GM12878 (cell line): Measurements from ENCODE around the gene UCHL5. TPM values are rescaled to one million over a fixed set of nuclear protein-coding genes. Genes with fewer than 3 reads are reported as not detected.

Experiments used
- ATAC-seq: fragments of 200-7000 bp; cut with Tn5 transposase; 3 replicates; pipeline ENCODE4 v1.9.1; 2020; ENCODE audit warnings: mild to moderate bottlenecking, moderate library complexity
- BruUV-seq: library from RNA; stranded (reverse); fragments of 400-500 nt; replicated peaks from 2 replicates; lab custom pipeline; 2021; lab: Mats Ljungman, UMichigan
- CTCF ChIA-PET: fragments of 300-600 bp; sonication (Branson Sonifier 250); formaldehyde crosslinking; extraction: SDS; loops from one replicate; lab custom pipeline; 2021; ENCODE audit warnings: inconsistent platforms; lab: Yijun Ruan, JAX
- POLR2A ChIA-PET: fragments of 350-600 bp; formaldehyde crosslinking; extraction: SDS; loops from one replicate; lab custom pipeline; 2021; ENCODE audit warnings: inconsistent platforms; lab: Charles Lee
- RAD21 ChIA-PET: fragments of 300-600 bp; sonication (Branson Sonifier 250); formaldehyde crosslinking; loops from one replicate; lab custom pipeline; 2023; ENCODE audit warnings: antibody characterized with exemption; ENCODE audit not compliant: unreplicated experiment; lab: Charles Lee
- SMC1A ChIA-PET: fragments of 300-600 bp; sonication (Branson Sonifier 250); formaldehyde crosslinking; loops from one replicate; lab custom pipeline; 2023; ENCODE audit not compliant: unreplicated experiment, uncharacterized antibody; lab: Charles Lee
- DNase-seq: peaks from one replicate; pipeline ENCODE4 v3.0.0-alpha.2; 2011; ENCODE audit warnings: low read depth, low spot score
- FAIRE-seq: peaks from 3 replicates; lab custom pipeline; 2011; peaks lifted over from hg19 to GRCh38; lab: Jason Lieb, UNC
- H2AFZ ChIP-seq: 2 replicates; pipeline ENCODE4 v1.6.0; 2011; ENCODE audit warnings: low read depth, low read length, control low read depth; ENCODE audit not compliant: control insufficient read depth
- H3K27ac ChIP-seq: 2 replicates; pipeline ENCODE4 v1.5.1; 2011; ENCODE audit warnings: control low read depth; ENCODE audit not compliant: control insufficient read depth, insufficient read depth
- H3K27me3 ChIP-seq, 2 experiments: replicated peaks in 1 of 2; 2 replicates each; pipeline versions ENCODE4 v1.6.0 to v1.6.1; 2011; ENCODE audit warnings: low read length in 1 of 2; ENCODE audit not compliant: control insufficient read depth in 2 of 2, insufficient read depth in 2 of 2
- H3K36me3 ChIP-seq, 2 experiments: 2 replicates each; pipeline ENCODE4 v1.5.1; 2011; ENCODE audit warnings: low read length in 1 of 2; ENCODE audit not compliant: control insufficient read depth in 2 of 2, insufficient read depth in 2 of 2
- H3K4me1 ChIP-seq: 2 replicates; pipeline ENCODE4 v1.6.1; 2011; ENCODE audit warnings: mild to moderate bottlenecking, low read length, moderate library complexity, mixed read lengths; ENCODE audit not compliant: control insufficient read depth, insufficient read depth
- H3K4me2 ChIP-seq: 2 replicates; pipeline ENCODE4 v1.6.0; 2011; ENCODE audit warnings: control low read depth; ENCODE audit not compliant: control insufficient read depth, insufficient read depth
- H3K4me3 ChIP-seq: fragments of 200-600 bp; sonication (generic); 2 replicates; pipeline ENCODE4 v1.5.1; 2016
- H3K79me2 ChIP-seq: 2 replicates; pipeline ENCODE4 v1.6.0; 2011; ENCODE audit warnings: low read length; ENCODE audit not compliant: control insufficient read depth, insufficient read depth
- H3K9ac ChIP-seq: 2 replicates; pipeline ENCODE4 v1.8.0; 2011; ENCODE audit warnings: low read length, control low read depth, mixed read lengths; ENCODE audit not compliant: control insufficient read depth, insufficient read depth
- H3K9me3 ChIP-seq: replicated peaks from 3 replicates; pipeline ENCODE4 v1.5.1; 2011; ENCODE audit warnings: mild to moderate bottlenecking, low read length; ENCODE audit not compliant: control insufficient read depth, insufficient read depth
- H4K20me1 ChIP-seq: 2 replicates; pipeline ENCODE4 v1.6.0; 2011; ENCODE audit not compliant: control insufficient read depth, insufficient read depth
- BCL3 ChIP-seq: IDR thresholded peaks from 2 replicates; pipeline ENCODE4 v1.6.1; 2011; ENCODE audit warnings: borderline replicate concordance, low read depth, mild to moderate bottlenecking, moderate library complexity, low read length; ENCODE audit not compliant: insufficient read depth, poor library complexity, severe bottlenecking
- CBX3 ChIP-seq: fragments of 200-600 bp; sonication (generic); IDR thresholded peaks from 2 replicates; pipeline ENCODE4 v1.6.1; 2016; ENCODE audit warnings: low read depth, borderline replicate concordance
- EGR1 ChIP-seq, 2 experiments: IDR thresholded peaks; 1 replicate in 1 of 2; 2 replicates in 1 of 2; pipeline ENCODE4 v1.6.1; 2011 to 2012; ENCODE audit warnings: low read depth in 2 of 2, low read length in 2 of 2, borderline replicate concordance in 1 of 2, mild to moderate bottlenecking in 1 of 2, moderate library complexity in 1 of 2
- ESRRA ChIP-seq: IDR thresholded peaks from 2 replicates; pipeline ENCODE4 v1.6.1; 2012; ENCODE audit warnings: mild to moderate bottlenecking, low read length, improper control_type of control experiment
- JUNB ChIP-seq: IDR thresholded peaks from 2 replicates; pipeline ENCODE4 v1.6.1; 2016; ENCODE audit warnings: antibody characterized with exemption, mild to moderate bottlenecking
- MAX ChIP-seq: IDR thresholded peaks from 2 replicates; pipeline ENCODE4 v1.6.1; 2012; ENCODE audit warnings: low read depth, low read length, improper control_type of control experiment
- MEF2A ChIP-seq: IDR thresholded peaks from 2 replicates; pipeline ENCODE4 v1.6.1; 2011; ENCODE audit warnings: low read depth, mild to moderate bottlenecking, low read length, moderate library complexity; ENCODE audit not compliant: insufficient read depth
- MLLT1 ChIP-seq: fragments of 450-650 bp; IDR thresholded peaks from 2 replicates; pipeline ENCODE4 v1.6.1; 2016; ENCODE audit warnings: mild to moderate bottlenecking
- MXI1 ChIP-seq: fragments of 150-350 bp; IDR thresholded peaks from 2 replicates; pipeline ENCODE4 v1.6.1; 2011; ENCODE audit warnings: low read depth, mild to moderate bottlenecking, inconsistent platforms, low read length, improper control_type of control experiment
- NFXL1 ChIP-seq: fragments of 450-650 bp; IDR thresholded peaks from 2 replicates; pipeline ENCODE4 v1.6.1; 2017; ENCODE audit warnings: antibody characterized with exemption, mild to moderate bottlenecking, borderline replicate concordance
- NR2C1 ChIP-seq: fragments of 450-650 bp; IDR thresholded peaks from 2 replicates; pipeline ENCODE4 v1.6.1; 2017; ENCODE audit warnings: antibody characterized with exemption, mild to moderate bottlenecking, moderate library complexity
- NRF1 ChIP-seq: conservative IDR thresholded peaks from 2 replicates; pipeline ENCODE4 v1.6.1; 2011; ENCODE audit warnings: mild to moderate bottlenecking, low read depth, low read length, improper control_type of control experiment
- PAX8 ChIP-seq: fragments of 450-650 bp; IDR thresholded peaks from 2 replicates; pipeline ENCODE4 v1.6.1; 2017; ENCODE audit warnings: mild to moderate bottlenecking, moderate library complexity
- POLR2A ChIP-seq: IDR thresholded peaks from 2 replicates; pipeline ENCODE4 v1.6.1; 2011; ENCODE audit warnings: low read depth, mild to moderate bottlenecking, low read length
- TCF12 ChIP-seq: IDR thresholded peaks from 2 replicates; pipeline ENCODE4 v1.6.1; 2011; ENCODE audit warnings: low read depth, mild to moderate bottlenecking, low read length
- ZBTB33 ChIP-seq: fragments of 450-650 bp; IDR thresholded peaks from 2 replicates; pipeline ENCODE4 v1.6.1; 2017; ENCODE audit warnings: mild to moderate bottlenecking
- ZNF24 ChIP-seq: fragments of 450-650 bp; IDR thresholded peaks from 2 replicates; pipeline ENCODE4 v1.6.1; 2017; ENCODE audit warnings: antibody characterized with exemption, mild to moderate bottlenecking
- whole genome bisulfite sequencing: methylation state at CpG from one replicate; pipeline ENCODE4 v1.1.6; 2016; ENCODE audit warnings: low lambda C conversion rate; ENCODE audit not compliant: insufficient replicate concordance, insufficient coverage; ENCODE audit errors: missing lambda C conversion rate; 5-methylcytosine and 5-hydroxymethylcytosine counted together
- in situ Hi-C: fragments of 300-500 bp; cut with MboI; formaldehyde crosslinking; loops from 9 replicates; pipeline ENCODE4 v1.14.3; 2018; ENCODE audit warnings: mixed read lengths
- intact Hi-C: fragments of 100-400 bp; cut with micrococcal nuclease; formaldehyde crosslinking; loops from one replicate; pipeline ENCODE4 v1.14.2; 2022; ENCODE audit not compliant: unreplicated experiment
- polyA plus RNA-seq, 11 experiments: library from polyadenylated mRNA; depleted of rRNA in 4 of 11; unstranded in 6 of 11; stranded (reverse) in 5 of 11; fragments of >200 nt; fragmentation: Nextera tagmentation in 4 of 11; fragmentation: Illumina TruSeq in 1 of 11; extraction: Ambion mirVana in 4 of 11; extraction: Trizol in 1 of 11; gene quantifications; 1 replicate in 1 of 11; 2 replicates in 10 of 11; pipeline versions ENCODE4 v1.2.1 to v1.2.3, GENCODE V29; 2011 to 2016; ENCODE audit warnings: inconsistent platforms in 2 of 11, missing spikeins in 2 of 11, low read depth in 1 of 11
- total RNA-seq, 4 experiments: library from RNA; depleted of rRNA in 3 of 4; stranded (reverse); fragments of >200 nt in 3 of 4; fragmentation: Illumina TruSeq in 1 of 4; extraction: Trizol in 1 of 4; gene quantifications; 2 replicates each; pipeline versions ENCODE4 v1.2.1 to v1.2.3, GENCODE V29; 2013 to 2021

Gene UCHL5
- total and polyA plus RNA-seq, 10 of the 15 experiments (the other 5 are each of a cell fraction or from before 2014, with no cell fraction given): 30.1 to 179 (median 60.1) TPM

- intact Hi-C loops (no loop called here), in situ Hi-C loops (no loop called here)
- WGBS: 100% methylated on average over 1 of the region's 1 CpG
- Histone ChIP-seq H3K36me3 (peaks cover 3 to 11% of the 10 kb centered on the region in 2 experiments; a peak in 3 of 4 replicates), H3K9me3 (no peaks in the 10 kb centered on the region; the same call in 2 of the 3 replicates), H3K4me2 (no peak overlapping the region), H3K9ac (no peak overlapping the region), H3K27ac (no peak overlapping the region), H4K20me1 (no peaks in the 10 kb centered on the region), H3K4me1 (no peaks in the 10 kb centered on the region), H3K79me2 (peaks cover 4% of the 10 kb centered on the region), H2AFZ (no peak overlapping the region), H3K4me3 (no peak overlapping the region), H3K27me3 (no peaks in the 10 kb centered on the region)
- POLR2A ChIA-PET: no interaction called here
- FAIRE-seq (no peak), DNase-seq (no peak), ATAC-seq (peak; percentile 32)
- SMC1A ChIA-PET: interaction anchor here (0.9 kb wide), 1 partner anchor 12 kb away, joined by 3 read pairs; no protein-coding TSS in a partner anchor
- RAD21 ChIA-PET: no interaction called here
- TF ChIP-seq MAX (no peak), POLR2A (no peak), MLLT1 (no peak), PAX8 (no peak), BCL3 (no peak), ESRRA (no peak), TCF12 (no peak), ZNF24 (no peak), CBX3 (no peak), JUNB (no peak), ZBTB33 (no peak), EGR1 (IDR thresholded peaks at IDR 0.05; ENCODE audit: borderline replicate concordance in 1 of 2, low read depth in 2 of 2, low read length in 2 of 2) (no peak), NRF1 (no peak), NFXL1 (no peak), MXI1 (no peak), NR2C1 (no peak), MEF2A (no peak)
- TSS peak; percentile 26 for BruUV-seq
- CTCF ChIA-PET: interaction anchor here (0.9 to 1.0 kb wide), 2 partner anchors 22 to 236 kb away, joined by 3 read pairs; no protein-coding TSS in a partner anchor
These were observed 16.1 kb downstream of the UCHL5 start for GRCh38 chr1:193042766-193043691.
